ENCODE results near the gene RAB21. TPM values are rescaled to one million over a fixed set of nuclear protein-coding genes. Genes with fewer than 3 reads are reported as not detected.

Gene RAB21
- total RNA-seq, 1 experiment from 2014 or later: 33.6 TPM

DNA sequence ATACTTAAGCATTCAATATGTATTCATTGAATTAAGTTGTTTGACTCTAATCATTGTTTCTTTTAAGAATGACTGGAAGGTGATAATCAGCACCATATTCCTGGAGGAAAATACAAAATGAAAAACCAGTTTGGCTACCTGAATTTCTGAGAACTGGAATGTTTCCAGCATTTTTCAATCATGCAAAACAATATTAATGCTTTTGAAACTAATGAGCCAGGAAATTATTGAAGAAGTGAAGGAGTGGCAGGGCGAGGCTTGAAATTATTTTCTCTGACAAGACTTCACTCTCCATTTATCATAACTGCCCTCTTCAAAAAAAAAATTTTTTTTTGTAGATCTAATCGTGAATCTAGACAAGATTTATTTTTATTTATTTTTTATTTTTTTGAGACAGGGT is 49.7 kb upstream of the RAB21 start:
- H3K9me3 Mint-ChIP-seq: no peaks in the 10 kb centered on the region
- peaks cover 23% of the 10 kb centered on the region for H3K4me1 Mint-ChIP-seq
- TF ChIP-seq, protein P1, sequence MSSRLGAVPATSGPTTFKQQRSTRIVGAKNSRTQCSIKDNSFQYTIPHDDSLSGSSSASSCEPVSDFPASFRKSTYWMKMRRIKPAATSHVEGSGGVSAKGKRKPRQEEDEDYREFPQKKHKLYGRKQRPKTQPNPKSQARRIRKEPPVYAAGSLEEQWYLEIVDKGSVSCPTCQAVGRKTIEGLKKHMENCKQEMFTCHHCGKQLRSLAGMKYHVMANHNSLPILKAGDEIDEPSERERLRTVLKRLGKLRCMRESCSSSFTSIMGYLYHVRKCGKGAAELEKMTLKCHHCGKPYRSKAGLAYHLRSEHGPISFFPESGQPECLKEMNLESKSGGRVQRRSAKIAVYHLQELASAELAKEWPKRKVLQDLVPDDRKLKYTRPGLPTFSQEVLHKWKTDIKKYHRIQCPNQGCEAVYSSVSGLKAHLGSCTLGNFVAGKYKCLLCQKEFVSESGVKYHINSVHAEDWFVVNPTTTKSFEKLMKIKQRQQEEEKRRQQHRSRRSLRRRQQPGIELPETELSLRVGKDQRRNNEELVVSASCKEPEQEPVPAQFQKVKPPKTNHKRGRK (CRISPR knock-in tag; IDR thresholded peaks at IDR 0.05; ENCODE audit: borderline replicate concordance): no peak
- TF ChIP-seq NFE2L1 (CRISPR knock-in tag; IDR thresholded peaks at IDR 0.05) (no peak), ZNF263 (CRISPR knock-in tag; IDR thresholded peaks at IDR 0.05; ENCODE audit: low read depth) (no peak), KAT7 (CRISPR knock-in tag; IDR thresholded peaks at IDR 0.05; ENCODE audit: borderline replicate concordance) (no peak), PRRX2 (CRISPR knock-in tag; IDR thresholded peaks at IDR 0.05) (no peak), JUN (CRISPR knock-in tag; IDR thresholded peaks at IDR 0.05) (no peak), GABPB1 (CRISPR knock-in tag; IDR thresholded peaks at IDR 0.05) (no peak), ZNF219 (CRISPR knock-in tag; IDR thresholded peaks at IDR 0.05; ENCODE audit: borderline replicate concordance) (no peak), ELF4 (CRISPR knock-in tag; IDR thresholded peaks at IDR 0.05; ENCODE audit: low read depth) (no peak), TCF7 (CRISPR knock-in tag; IDR thresholded peaks at IDR 0.05; ENCODE audit: low read depth) (no peak), ZNF423 (CRISPR knock-in tag; IDR thresholded peaks at IDR 0.05) (no peak), NFATC4 (CRISPR knock-in tag; IDR thresholded peaks at IDR 0.05) (no peak)
- TF ChIP-seq, protein P2, sequence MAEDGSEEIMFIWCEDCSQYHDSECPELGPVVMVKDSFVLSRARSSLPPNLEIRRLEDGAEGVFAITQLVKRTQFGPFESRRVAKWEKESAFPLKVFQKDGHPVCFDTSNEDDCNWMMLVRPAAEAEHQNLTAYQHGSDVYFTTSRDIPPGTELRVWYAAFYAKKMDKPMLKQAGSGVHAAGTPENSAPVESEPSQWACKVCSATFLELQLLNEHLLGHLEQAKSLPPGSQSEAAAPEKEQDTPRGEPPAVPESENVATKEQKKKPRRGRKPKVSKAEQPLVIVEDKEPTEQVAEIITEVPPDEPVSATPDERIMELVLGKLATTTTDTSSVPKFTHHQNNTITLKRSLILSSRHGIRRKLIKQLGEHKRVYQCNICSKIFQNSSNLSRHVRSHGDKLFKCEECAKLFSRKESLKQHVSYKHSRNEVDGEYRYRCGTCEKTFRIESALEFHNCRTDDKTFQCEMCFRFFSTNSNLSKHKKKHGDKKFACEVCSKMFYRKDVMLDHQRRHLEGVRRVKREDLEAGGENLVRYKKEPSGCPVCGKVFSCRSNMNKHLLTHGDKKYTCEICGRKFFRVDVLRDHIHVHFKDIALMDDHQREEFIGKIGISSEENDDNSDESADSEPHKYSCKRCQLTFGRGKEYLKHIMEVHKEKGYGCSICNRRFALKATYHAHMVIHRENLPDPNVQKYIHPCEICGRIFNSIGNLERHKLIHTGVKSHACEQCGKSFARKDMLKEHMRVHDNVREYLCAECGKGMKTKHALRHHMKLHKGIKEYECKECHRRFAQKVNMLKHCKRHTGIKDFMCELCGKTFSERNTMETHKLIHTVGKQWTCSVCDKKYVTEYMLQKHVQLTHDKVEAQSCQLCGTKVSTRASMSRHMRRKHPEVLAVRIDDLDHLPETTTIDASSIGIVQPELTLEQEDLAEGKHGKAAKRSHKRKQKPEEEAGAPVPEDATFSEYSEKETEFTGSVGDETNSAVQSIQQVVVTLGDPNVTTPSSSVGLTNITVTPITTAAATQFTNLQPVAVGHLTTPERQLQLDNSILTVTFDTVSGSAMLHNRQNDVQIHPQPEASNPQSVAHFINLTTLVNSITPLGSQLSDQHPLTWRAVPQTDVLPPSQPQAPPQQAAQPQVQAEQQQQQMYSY (CRISPR knock-in tag; IDR thresholded peaks at IDR 0.05): no peak
- TF ChIP-seq, protein P3, sequence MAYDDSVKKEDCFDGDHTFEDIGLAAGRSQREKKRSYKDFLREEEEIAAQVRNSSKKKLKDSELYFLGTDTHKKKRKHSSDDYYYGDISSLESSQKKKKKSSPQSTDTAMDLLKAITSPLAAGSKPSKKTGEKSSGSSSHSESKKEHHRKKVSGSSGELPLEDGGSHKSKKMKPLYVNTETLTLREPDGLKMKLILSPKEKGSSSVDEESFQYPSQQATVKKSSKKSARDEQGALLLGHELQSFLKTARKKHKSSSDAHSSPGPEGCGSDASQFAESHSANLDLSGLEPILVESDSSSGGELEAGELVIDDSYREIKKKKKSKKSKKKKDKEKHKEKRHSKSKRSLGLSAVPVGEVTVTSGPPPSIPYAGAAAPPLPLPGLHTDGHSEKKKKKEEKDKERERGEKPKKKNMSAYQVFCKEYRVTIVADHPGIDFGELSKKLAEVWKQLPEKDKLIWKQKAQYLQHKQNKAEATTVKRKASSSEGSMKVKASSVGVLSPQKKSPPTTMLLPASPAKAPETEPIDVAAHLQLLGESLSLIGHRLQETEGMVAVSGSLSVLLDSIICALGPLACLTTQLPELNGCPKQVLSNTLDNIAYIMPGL (CRISPR knock-in tag; IDR thresholded peaks at IDR 0.05): no peak
- peaks cover 4% of the 10 kb centered on the region for H3K36me3 Mint-ChIP-seq
- CTCF ChIA-PET: no interaction called here
- no peak overlapping the region for H3K27ac Mint-ChIP-seq
- POLR2A ChIA-PET: interaction anchor here (1.0 kb wide), 1 partner anchor 42 kb away, joined by 4 read pairs; no protein-coding TSS in a partner anchor
- DNase-seq (ENCODE audit: low spot score) (no peak), ATAC-seq (no peak)
- no peaks in the 10 kb centered on the region for H3K27me3 Mint-ChIP-seq (ENCODE audit: low read depth)
- H3K4me3 Mint-ChIP-seq: no peak overlapping the region

DNA sequence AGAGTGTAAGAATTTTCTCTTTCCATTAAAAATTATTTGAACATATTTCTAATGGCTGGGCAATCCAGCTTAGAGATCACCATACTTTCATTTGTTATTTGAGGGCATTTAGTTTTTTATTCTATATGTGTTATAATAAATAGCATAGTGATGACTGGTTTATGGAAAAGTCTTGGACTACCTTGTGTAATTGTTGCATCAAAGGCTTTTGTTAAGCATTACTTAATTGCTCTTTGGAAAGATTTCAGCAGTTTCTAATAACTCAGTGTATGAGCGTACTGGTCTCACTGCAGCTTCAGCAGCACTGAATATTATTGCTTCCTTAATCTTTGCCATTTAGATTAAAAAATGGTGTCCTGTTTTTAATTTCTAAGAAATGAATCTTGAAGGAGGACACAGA is 46.0 kb upstream of the RAB21 start:
- Mint-ChIP-seq H3K9me3 (peaks cover 24% of the 10 kb centered on the region), H3K4me1 (peaks cover 26% of the 10 kb centered on the region)
- no peak for TF ChIP-seq TP53 (CRISPR knock-in tag; IDR thresholded peaks at IDR 0.05)
- no peak for TF ChIP-seq MXD4 (CRISPR knock-in tag; IDR thresholded peaks at IDR 0.05; ENCODE audit: borderline replicate concordance)
- no peak for TF ChIP-seq NFE2L1 (CRISPR knock-in tag; IDR thresholded peaks at IDR 0.05)
- TF ChIP-seq ZNF121 (CRISPR knock-in tag; IDR thresholded peaks at IDR 0.05): no peak
- TF ChIP-seq ZNF396 (CRISPR knock-in tag; IDR thresholded peaks at IDR 0.05; ENCODE audit: borderline replicate concordance): no peak
- no peak for TF ChIP-seq ZNF263 (CRISPR knock-in tag; IDR thresholded peaks at IDR 0.05; ENCODE audit: low read depth)
- TF ChIP-seq, protein P4, sequence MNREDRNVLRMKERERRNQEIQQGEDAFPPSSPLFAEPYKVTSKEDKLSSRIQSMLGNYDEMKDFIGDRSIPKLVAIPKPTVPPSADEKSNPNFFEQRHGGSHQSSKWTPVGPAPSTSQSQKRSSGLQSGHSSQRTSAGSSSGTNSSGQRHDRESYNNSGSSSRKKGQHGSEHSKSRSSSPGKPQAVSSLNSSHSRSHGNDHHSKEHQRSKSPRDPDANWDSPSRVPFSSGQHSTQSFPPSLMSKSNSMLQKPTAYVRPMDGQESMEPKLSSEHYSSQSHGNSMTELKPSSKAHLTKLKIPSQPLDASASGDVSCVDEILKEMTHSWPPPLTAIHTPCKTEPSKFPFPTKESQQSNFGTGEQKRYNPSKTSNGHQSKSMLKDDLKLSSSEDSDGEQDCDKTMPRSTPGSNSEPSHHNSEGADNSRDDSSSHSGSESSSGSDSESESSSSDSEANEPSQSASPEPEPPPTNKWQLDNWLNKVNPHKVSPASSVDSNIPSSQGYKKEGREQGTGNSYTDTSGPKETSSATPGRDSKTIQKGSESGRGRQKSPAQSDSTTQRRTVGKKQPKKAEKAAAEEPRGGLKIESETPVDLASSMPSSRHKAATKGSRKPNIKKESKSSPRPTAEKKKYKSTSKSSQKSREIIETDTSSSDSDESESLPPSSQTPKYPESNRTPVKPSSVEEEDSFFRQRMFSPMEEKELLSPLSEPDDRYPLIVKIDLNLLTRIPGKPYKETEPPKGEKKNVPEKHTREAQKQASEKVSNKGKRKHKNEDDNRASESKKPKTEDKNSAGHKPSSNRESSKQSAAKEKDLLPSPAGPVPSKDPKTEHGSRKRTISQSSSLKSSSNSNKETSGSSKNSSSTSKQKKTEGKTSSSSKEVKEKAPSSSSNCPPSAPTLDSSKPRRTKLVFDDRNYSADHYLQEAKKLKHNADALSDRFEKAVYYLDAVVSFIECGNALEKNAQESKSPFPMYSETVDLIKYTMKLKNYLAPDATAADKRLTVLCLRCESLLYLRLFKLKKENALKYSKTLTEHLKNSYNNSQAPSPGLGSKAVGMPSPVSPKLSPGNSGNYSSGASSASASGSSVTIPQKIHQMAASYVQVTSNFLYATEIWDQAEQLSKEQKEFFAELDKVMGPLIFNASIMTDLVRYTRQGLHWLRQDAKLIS (CRISPR knock-in tag; IDR thresholded peaks at IDR 0.05; ENCODE audit: borderline replicate concordance): no peak
- TF ChIP-seq, protein P5, sequence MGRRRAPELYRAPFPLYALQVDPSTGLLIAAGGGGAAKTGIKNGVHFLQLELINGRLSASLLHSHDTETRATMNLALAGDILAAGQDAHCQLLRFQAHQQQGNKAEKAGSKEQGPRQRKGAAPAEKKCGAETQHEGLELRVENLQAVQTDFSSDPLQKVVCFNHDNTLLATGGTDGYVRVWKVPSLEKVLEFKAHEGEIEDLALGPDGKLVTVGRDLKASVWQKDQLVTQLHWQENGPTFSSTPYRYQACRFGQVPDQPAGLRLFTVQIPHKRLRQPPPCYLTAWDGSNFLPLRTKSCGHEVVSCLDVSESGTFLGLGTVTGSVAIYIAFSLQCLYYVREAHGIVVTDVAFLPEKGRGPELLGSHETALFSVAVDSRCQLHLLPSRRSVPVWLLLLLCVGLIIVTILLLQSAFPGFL (CRISPR knock-in tag; IDR thresholded peaks at IDR 0.05; ENCODE audit: borderline replicate concordance): no peak
- TF ChIP-seq, protein P6, sequence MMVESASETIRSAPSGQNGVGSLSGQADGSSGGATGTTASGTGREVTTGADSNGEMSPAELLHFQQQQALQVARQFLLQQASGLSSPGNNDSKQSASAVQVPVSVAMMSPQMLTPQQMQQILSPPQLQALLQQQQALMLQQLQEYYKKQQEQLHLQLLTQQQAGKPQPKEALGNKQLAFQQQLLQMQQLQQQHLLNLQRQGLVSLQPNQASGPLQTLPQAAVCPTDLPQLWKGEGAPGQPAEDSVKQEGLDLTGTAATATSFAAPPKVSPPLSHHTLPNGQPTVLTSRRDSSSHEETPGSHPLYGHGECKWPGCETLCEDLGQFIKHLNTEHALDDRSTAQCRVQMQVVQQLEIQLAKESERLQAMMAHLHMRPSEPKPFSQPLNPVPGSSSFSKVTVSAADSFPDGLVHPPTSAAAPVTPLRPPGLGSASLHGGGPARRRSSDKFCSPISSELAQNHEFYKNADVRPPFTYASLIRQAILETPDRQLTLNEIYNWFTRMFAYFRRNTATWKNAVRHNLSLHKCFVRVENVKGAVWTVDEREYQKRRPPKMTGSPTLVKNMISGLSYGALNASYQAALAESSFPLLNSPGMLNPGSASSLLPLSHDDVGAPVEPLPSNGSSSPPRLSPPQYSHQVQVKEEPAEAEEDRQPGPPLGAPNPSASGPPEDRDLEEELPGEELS (CRISPR knock-in tag; IDR thresholded peaks at IDR 0.05): no peak

More for the DNA sequence above, 46.0 kb upstream of the RAB21 start:
- Mint-ChIP-seq H3K4me3 (no peak overlapping the region), H3K36me3 (peaks cover 13% of the 10 kb centered on the region; the same call in 1 of the 2 replicates), H3K27me3 (ENCODE audit: low read depth) (no peaks in the 10 kb centered on the region; the same call in 1 of the 2 replicates), H3K27ac (no peak overlapping the region)
- ATAC-seq: no peak
- ChIA-PET CTCF (interaction anchor here (0.8 to 1.3 kb wide), 2 partner anchors 38 to 72 kb away, joined by 3 to 8 read pairs; no protein-coding TSS in a partner anchor), POLR2A (interaction anchor here (0.7 kb wide), 1 partner anchor 166 kb away, joined by 3 read pairs; no protein-coding TSS in a partner anchor)
- DNase-seq (ENCODE audit: low spot score): no peak
